CD4-positive, alpha-beta T cell (primary cell): ENCODE results near the gene CARD10. TPM values are rescaled to one million over a fixed set of nuclear protein-coding genes. Genes with fewer than 3 reads are reported as not detected.
A peak's percentile ranks its signal among the peaks of the same experiment; 100 is the strongest.

Experiments
- ATAC-seq: fragments of 200-7000 bp; cut with Tn5 transposase; one replicate; pipeline ENCODE4 v1.10.0; 2022; ENCODE audit warnings: mild to moderate bottlenecking; ENCODE audit not compliant: poor library complexity
- CTCF ChIA-PET: fragments of 350-600 bp; sonication (Branson Sonifier 250); formaldehyde crosslinking; loops from one replicate; lab custom pipeline; 2021; ENCODE audit warnings: antibody characterized with exemption, inconsistent platforms; lab: Charles Lee
- POLR2A ChIA-PET: fragments of 350-600 bp; sonication (Branson Sonifier 250); formaldehyde crosslinking; loops from one replicate; lab custom pipeline; 2021; ENCODE audit warnings: antibody characterized with exemption, inconsistent platforms; lab: Charles Lee
- DNase-seq, 14 experiments: peaks; one replicate each; pipeline ENCODE4 v3.0.0-alpha.2; 2013 to 2020; ENCODE audit warnings: mixed read lengths in 2 of 14
- H3K27ac ChIP-seq, 2 donors: one replicate each; pipeline versions ENCODE4 v1.5.1 to v1.7.0; 2013; ENCODE audit warnings: low read length in 2 of 2, low read depth in 1 of 2, mild to moderate bottlenecking in 1 of 2
- H3K27me3 ChIP-seq, 2 experiments: 1 replicate in 1 of 2; 2 replicates in 1 of 2; pipeline versions ENCODE4 v1.6.1 to v1.7.0; 2013; ENCODE audit warnings: low read length in 2 of 2, control low read depth in 1 of 2, mild to moderate bottlenecking in 1 of 2, moderate library complexity in 1 of 2; ENCODE audit not compliant: insufficient read depth in 2 of 2, control insufficient read depth in 1 of 2
- H3K36me3 ChIP-seq: one replicate; pipeline ENCODE4 v1.6.1; 2013; ENCODE audit warnings: low read length, control low read depth; ENCODE audit not compliant: insufficient read depth
- H3K4me1 ChIP-seq: one replicate; pipeline ENCODE4 v1.6.1; 2013; ENCODE audit warnings: low read length, control low read depth; ENCODE audit not compliant: insufficient read depth
- H3K4me3 ChIP-seq: one replicate; pipeline ENCODE4 v1.5.1; 2013; ENCODE audit warnings: mild to moderate bottlenecking, low read length, moderate library complexity
- H3K9me3 ChIP-seq, 2 experiments: 1 replicate in 1 of 2; 2 replicates in 1 of 2; pipeline versions ENCODE4 v1.6.1 to v1.7.0; 2013; ENCODE audit warnings: low read length in 2 of 2, mild to moderate bottlenecking in 2 of 2, control low read depth in 1 of 2, moderate library complexity in 1 of 2; ENCODE audit not compliant: control insufficient read depth in 1 of 2, insufficient read depth in 1 of 2
- H3K27ac Mint-ChIP-seq: one replicate; pipeline ENCODE4 v1.8.0; 2020; ENCODE audit warnings: mixed read lengths
- H3K27me3 Mint-ChIP-seq: one replicate; pipeline ENCODE4 v1.8.0; 2021; ENCODE audit warnings: mixed read lengths
- H3K36me3 Mint-ChIP-seq: one replicate; pipeline ENCODE4 v1.8.0; 2021; ENCODE audit warnings: low read depth, mixed read lengths
- H3K4me1 Mint-ChIP-seq: one replicate; pipeline ENCODE4 v1.8.0; 2021; ENCODE audit warnings: low read depth, mixed read lengths
- H3K4me3 Mint-ChIP-seq: one replicate; pipeline ENCODE4 v1.8.0; 2020; ENCODE audit warnings: mild to moderate bottlenecking, mixed read lengths
- H3K9me3 Mint-ChIP-seq: one replicate; pipeline ENCODE4 v1.8.0; 2020; ENCODE audit warnings: mixed read lengths
- CTCF ChIP-seq: fragments of 200-600 bp; IDR thresholded peaks from one replicate; pipeline ENCODE4 v1.8.0; 2022; ENCODE audit warnings: antibody characterized with exemption, mild to moderate bottlenecking
- intact Hi-C, 2 experiments: fragments of 100-400 bp; cut with DNase I in 1 of 2; cut with micrococcal nuclease in 1 of 2; formaldehyde crosslinking; loops; one replicate each; pipeline versions ENCODE4 v1.15.1 to v1.9.0; 2023 to 2025; cut with DNase I, micrococcal nuclease
- total RNA-seq, 174 experiments: library from RNA in 2 of 174; stranded (reverse) in 2 of 174; gene quantifications; one replicate each; pipeline ENCODE4 v1.2.3 and lab custom pipeline; 2021 to 2026

CARD10 gene
- total RNA-seq, 2 experiments from 2014 or later = 0.20 to 0.63 TPM

- Histone ChIP-seq H3K27ac (no peak overlapping the region), H3K9me3 (no peaks in the 10 kb centered on the region), H3K4me3 (no peak overlapping the region), H3K27me3 (no peaks in the 10 kb centered on the region), H3K4me1 (peaks cover 84% of the 10 kb centered on the region), H3K36me3 (peaks cover 2% of the 10 kb centered on the region)
- ChIA-PET CTCF (interaction anchor here (1.4 kb wide), 1 partner anchor 104 kb away, joined by 4 read pairs; no protein-coding TSS in a partner anchor), POLR2A (no interaction called here)
- no peaks in the 10 kb centered on the region for H3K27me3 Mint-ChIP-seq
- H3K4me1 Mint-ChIP-seq = peaks cover 67% of the 10 kb centered on the region
- intact Hi-C loops = loop anchor here in 1 of 2 experiments (10.0 kb wide), 1 partner anchor 196 kb away; the partner anchor contains the start of gene NOL12
- H3K4me3 Mint-ChIP-seq = peak overlapping the region; percentile 56
- TF ChIP-seq CTCF = no peak
- ATAC-seq = no peak
- no peak for DNase-seq
- no peaks in the 10 kb centered on the region for H3K9me3 Mint-ChIP-seq
- H3K36me3 Mint-ChIP-seq = peaks cover 27% of the 10 kb centered on the region
- H3K27ac Mint-ChIP-seq = peak overlapping the region; percentile 98
These were observed 30.7 kb downstream of the CARD10 start for GRCh38 chr22:37488337-37489135.

GRCh38 chr22:37487571-37487970, 31.6 kb downstream of the CARD10 start:
- DNase-seq (no peak), ATAC-seq (no peak)
- Histone ChIP-seq H3K27me3 (no peaks in the 10 kb centered on the region), H3K9me3 (no peaks in the 10 kb centered on the region), H3K4me3 (no peak overlapping the region), H3K4me1 (peaks cover 84% of the 10 kb centered on the region), H3K36me3 (peaks cover 7% of the 10 kb centered on the region), H3K27ac (peak overlapping the region; percentile 68 to 88)
- peaks cover 37% of the 10 kb centered on the region for H3K36me3 Mint-ChIP-seq
- H3K9me3 Mint-ChIP-seq = no peaks in the 10 kb centered on the region
- ChIA-PET POLR2A (interaction anchor here (3.9 kb wide), 1 partner anchor 121 kb away, joined by 78 read pairs; the partner anchor contains the start of gene GGA1), CTCF (interaction anchor here (3.4 kb wide), 1 partner anchor 15 kb away, joined by 17 read pairs; no protein-coding TSS in a partner anchor)
- intact Hi-C loops = loop anchor here in 1 of 2 experiments (10.0 kb wide), 1 partner anchor 197 kb away; the partner anchor contains the start of gene NOL12
- no peaks in the 10 kb centered on the region for H3K27me3 Mint-ChIP-seq
- peaks cover 67% of the 10 kb centered on the region for H3K4me1 Mint-ChIP-seq
- H3K4me3 Mint-ChIP-seq = peak overlapping the region; percentile 93
- no peak for TF ChIP-seq CTCF
- peak overlapping the region; percentile 98 for H3K27ac Mint-ChIP-seq

- Histone ChIP-seq H3K27ac (peak overlapping the region; percentile 68 to 88), H3K27me3 (no peaks in the 10 kb centered on the region), H3K4me3 (peak overlapping the region; percentile 94), H3K4me1 (peaks cover 84% of the 10 kb centered on the region), H3K36me3 (peaks cover 11% of the 10 kb centered on the region), H3K9me3 (no peaks in the 10 kb centered on the region)
- peaks cover 70% of the 10 kb centered on the region for H3K4me1 Mint-ChIP-seq
- intact Hi-C loops = loop anchor here in 1 of 2 experiments (10.0 kb wide), 1 partner anchor 198 kb away; the partner anchor contains the start of gene NOL12
- no peaks in the 10 kb centered on the region for H3K27me3 Mint-ChIP-seq
- DNase-seq (no peak), ATAC-seq (no peak)
- no peaks in the 10 kb centered on the region for H3K9me3 Mint-ChIP-seq
- peak overlapping the region; percentile 93 for H3K4me3 Mint-ChIP-seq
- H3K36me3 Mint-ChIP-seq = peaks cover 41% of the 10 kb centered on the region
- ChIA-PET CTCF (interaction anchor here (1.0 to 3.4 kb wide), 3 partner anchors 15 to 120 kb away, joined by 4 to 17 read pairs (median 4); no protein-coding TSS in a partner anchor), POLR2A (interaction anchor here (0.8 to 3.9 kb wide), 8 partner anchors 10 to 510 kb away, joined by 3 to 78 read pairs (median 4); partner anchors contain the start of gene GGA1)
- TF ChIP-seq CTCF = no peak
- peak overlapping the region; percentile 98 for H3K27ac Mint-ChIP-seq
These were observed 32.1 kb downstream of the CARD10 start for GRCh38 chr22:37487129-37487528.
